Liver (tissue), 9 donors: Measurements from ENCODE around the gene IGFBP1. TPM values are rescaled to one million over a fixed set of nuclear protein-coding genes. Genes with fewer than 3 reads are reported as not detected.
A peak's percentile ranks its signal among the peaks of the same experiment; 100 is the strongest.

Experiments used
- DNase-seq: peaks from one replicate; pipeline ENCODE4 v3.0.0-alpha.2; 2017; ENCODE audit warnings: low spot score
- H3K27ac ChIP-seq, 2 donors: one replicate each; pipeline ENCODE4 v1.7.0; 2013; ENCODE audit warnings: inconsistent platforms in 2 of 2, low read length in 2 of 2, control low read depth in 1 of 2, low read depth in 1 of 2, mild to moderate bottlenecking in 1 of 2
- H3K27me3 ChIP-seq, 4 donors: one replicate each; pipeline versions ENCODE4 v1.6.1 to v1.7.0; 2013; ENCODE audit warnings: low read length in 3 of 4, inconsistent platforms in 1 of 4, mild to moderate bottlenecking in 1 of 4, moderate library complexity in 1 of 4; ENCODE audit not compliant: control insufficient read depth in 4 of 4, insufficient read depth in 4 of 4
- H3K36me3 ChIP-seq, 4 donors: one replicate each; pipeline versions ENCODE4 v1.6.1 to v1.7.0; 2013; ENCODE audit warnings: low read length in 3 of 4, mild to moderate bottlenecking in 3 of 4, low read depth in 1 of 4, moderate library complexity in 1 of 4; ENCODE audit not compliant: control insufficient read depth in 4 of 4, insufficient read depth in 3 of 4
- H3K4me1 ChIP-seq, 4 donors: one replicate each; pipeline versions ENCODE4 v1.6.1 to v1.7.0; 2013; ENCODE audit warnings: low read length in 3 of 4, mild to moderate bottlenecking in 3 of 4, moderate library complexity in 1 of 4; ENCODE audit not compliant: control insufficient read depth in 4 of 4, insufficient read depth in 4 of 4
- H3K4me3 ChIP-seq, 3 donors: one replicate each; pipeline versions ENCODE4 v1.6.1 to v1.7.0; 2013; ENCODE audit warnings: low read length in 3 of 3, control low read depth in 1 of 3, low read depth in 1 of 3, mild to moderate bottlenecking in 1 of 3
- H3K9ac ChIP-seq, 2 donors: one replicate each; pipeline ENCODE4 v1.7.0; 2013; ENCODE audit warnings: low read length in 2 of 2, mild to moderate bottlenecking in 2 of 2, moderate library complexity in 2 of 2, control low read depth in 1 of 2, low read depth in 1 of 2
- H3K9me3 ChIP-seq, 4 donors: one replicate each; pipeline versions ENCODE4 v1.6.1 to v1.7.0; 2013; ENCODE audit warnings: low read length in 3 of 4; ENCODE audit not compliant: control insufficient read depth in 4 of 4
- EGR1 ChIP-seq, 2 donors: IDR thresholded peaks; 2 replicates each; pipeline ENCODE4 v1.6.1; 2016 to 2018; ENCODE audit warnings: antibody characterized with exemption in 2 of 2, low read depth in 2 of 2
- FOXA1 ChIP-seq: IDR thresholded peaks from 2 replicates; pipeline ENCODE4 v1.6.1; 2016; ENCODE audit warnings: antibody characterized with exemption
- GABPA ChIP-seq, 2 donors: IDR thresholded peaks in 1 of 2; conservative IDR thresholded peaks in 1 of 2; 2 replicates each; pipeline ENCODE4 v1.6.1; 2016; ENCODE audit warnings: antibody characterized with exemption in 2 of 2, mild to moderate bottlenecking in 1 of 2, moderate library complexity in 1 of 2
- JUND ChIP-seq, 2 donors: IDR thresholded peaks; 2 replicates each; pipeline ENCODE4 v1.6.1; 2016; ENCODE audit warnings: antibody characterized with exemption in 2 of 2
- NR2F2 ChIP-seq: IDR thresholded peaks from 2 replicates; pipeline ENCODE4 v1.6.1; 2016; ENCODE audit warnings: antibody characterized with exemption
- RAD21 ChIP-seq, 2 donors: IDR thresholded peaks; 2 replicates each; pipeline ENCODE4 v1.6.1; 2016; ENCODE audit warnings: antibody characterized with exemption in 2 of 2, mild to moderate bottlenecking in 2 of 2
- RXRA ChIP-seq, 2 donors: IDR thresholded peaks; 2 replicates each; pipeline ENCODE4 v1.6.1; 2017 to 2018; ENCODE audit warnings: antibody characterized with exemption in 2 of 2, mild to moderate bottlenecking in 1 of 2
- SP1 ChIP-seq: IDR thresholded peaks from 2 replicates; pipeline ENCODE4 v1.6.1; 2018; ENCODE audit warnings: antibody characterized with exemption, mild to moderate bottlenecking
- YY1 ChIP-seq: IDR thresholded peaks from 2 replicates; pipeline ENCODE4 v1.6.1; 2016; ENCODE audit warnings: antibody characterized with exemption, mild to moderate bottlenecking
- WGBS: extraction: QIAGEN DNeasy Blood & Tissue Kit; methylation state at CpG from one replicate; pipeline ENCODE4 v1.1.7; 2013; 5-methylcytosine and 5-hydroxymethylcytosine counted together
- polyA plus RNA-seq, 2 donors: library from polyadenylated mRNA; stranded (reverse) in 1 of 2; unstranded in 1 of 2; fragments of 200-250 nt in 1 of 2; fragments of >200 nt in 1 of 2; fragmentation: Nextera tagmentation in 1 of 2; extraction: Ambion mirVana in 1 of 2; gene quantifications; one replicate each; pipeline versions ENCODE4 v1.2.1 to v1.2.3, GENCODE V29; 2013 to 2015
- total RNA-seq, 2 donors: library from RNA; depleted of rRNA; stranded (reverse); fragments of >200 nt; gene quantifications; one replicate each; pipeline ENCODE4 v1.2.3, GENCODE V29; 2014
- TF ChIP-seq, protein P1 (sequence below): IDR thresholded peaks from 2 replicates; pipeline ENCODE4 v1.6.1; 2016; ENCODE audit warnings: antibody characterized with exemption
- TF ChIP-seq, protein P2 (sequence below): IDR thresholded peaks from 2 replicates; pipeline ENCODE4 v1.6.1; 2016; ENCODE audit warnings: antibody characterized with exemption
- TF ChIP-seq, protein P3 (sequence below): fragments of 150-350 bp; IDR thresholded peaks from 2 replicates; pipeline ENCODE4 v1.5.1; 2017; ENCODE audit warnings: improper control_type of control experiment, low read depth, low read length; ENCODE audit not compliant: missing input control
- TF ChIP-seq, protein P4 (sequence below): IDR thresholded peaks from 2 replicates; pipeline ENCODE4 v1.6.1; 2016; ENCODE audit warnings: antibody characterized with exemption
- donor health status: healthy.
- donor health status: healthy.
- donor health status: healthy.
- donor health status: healthy.
- donor health status: healthy.

IGFBP1 gene
- total and polyA plus RNA-seq, 4 donors, result 3.5 to 234 (median 63.6) TPM

DNA sequence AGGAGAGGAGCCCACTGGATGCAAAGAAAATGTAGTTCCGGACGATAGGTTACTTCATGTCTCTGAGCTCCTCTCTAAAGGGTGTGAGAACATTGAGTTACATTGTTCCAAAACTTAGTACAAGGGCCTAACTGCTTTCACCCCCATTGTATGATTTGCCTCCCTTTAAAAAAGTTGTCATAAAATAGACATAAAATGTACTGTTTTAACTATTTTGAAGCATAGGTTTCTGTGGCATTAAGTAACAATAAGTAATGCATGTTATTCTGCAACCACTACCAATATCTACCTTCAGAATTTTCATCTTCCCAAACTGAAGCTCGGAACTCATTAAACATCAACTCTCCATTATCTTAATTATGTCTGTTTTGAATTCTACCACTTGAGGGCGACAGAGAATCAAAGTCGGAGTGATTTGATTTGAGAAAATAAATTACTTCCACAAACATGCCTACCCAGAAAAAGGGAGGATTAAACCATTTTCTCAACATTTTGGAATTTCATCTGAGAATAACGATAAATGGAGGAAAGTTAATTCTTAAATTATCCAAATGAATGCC is 2.7 kb downstream of the IGFBP1 start:
- 30% methylated on average over 6 of the region's 6 CpGs for WGBS
- no peak for DNase-seq
- Histone ChIP-seq H3K4me1 (peaks cover 0 to 25% (median 13%) of the 10 kb centered on the region in 4 donors), H3K36me3 (peaks cover 0 to 9% (median 0%) of the 10 kb centered on the region in 4 donors), H3K27me3 (no peaks in the 10 kb centered on the region), H3K4me3 (peak overlapping the region in 2 of 3 donors; percentile 44 to 64), H3K9ac (peak overlapping the region; percentile 23 to 98), H3K9me3 (no peaks in the 10 kb centered on the region), H3K27ac (peak overlapping the region; percentile 90 to 93)
- peak in 1 of 2 donors; percentile 22 for TF ChIP-seq JUND (IDR thresholded peaks at IDR 0.05)
- peak; percentile 72 to 78 for TF ChIP-seq RAD21 (IDR thresholded peaks at IDR 0.05)
- TF ChIP-seq FOXA1, result no peak
- TF ChIP-seq, protein P1, sequence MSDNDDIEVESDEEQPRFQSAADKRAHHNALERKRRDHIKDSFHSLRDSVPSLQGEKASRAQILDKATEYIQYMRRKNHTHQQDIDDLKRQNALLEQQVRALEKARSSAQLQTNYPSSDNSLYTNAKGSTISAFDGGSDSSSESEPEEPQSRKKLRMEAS, result peak; percentile 12
- TF ChIP-seq SP1, result peak; percentile 2
- TF ChIP-seq, protein P2, sequence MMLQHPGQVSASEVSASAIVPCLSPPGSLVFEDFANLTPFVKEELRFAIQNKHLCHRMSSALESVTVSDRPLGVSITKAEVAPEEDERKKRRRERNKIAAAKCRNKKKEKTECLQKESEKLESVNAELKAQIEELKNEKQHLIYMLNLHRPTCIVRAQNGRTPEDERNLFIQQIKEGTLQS, result peak; percentile 20
- no peak for TF ChIP-seq NR2F2
- no peak for TF ChIP-seq GABPA (IDR thresholded peaks at IDR 0.05 in 1 of 2, conservative IDR thresholded peaks at IDR 0.05 in 1 of 2)
- TF ChIP-seq, protein P3, sequence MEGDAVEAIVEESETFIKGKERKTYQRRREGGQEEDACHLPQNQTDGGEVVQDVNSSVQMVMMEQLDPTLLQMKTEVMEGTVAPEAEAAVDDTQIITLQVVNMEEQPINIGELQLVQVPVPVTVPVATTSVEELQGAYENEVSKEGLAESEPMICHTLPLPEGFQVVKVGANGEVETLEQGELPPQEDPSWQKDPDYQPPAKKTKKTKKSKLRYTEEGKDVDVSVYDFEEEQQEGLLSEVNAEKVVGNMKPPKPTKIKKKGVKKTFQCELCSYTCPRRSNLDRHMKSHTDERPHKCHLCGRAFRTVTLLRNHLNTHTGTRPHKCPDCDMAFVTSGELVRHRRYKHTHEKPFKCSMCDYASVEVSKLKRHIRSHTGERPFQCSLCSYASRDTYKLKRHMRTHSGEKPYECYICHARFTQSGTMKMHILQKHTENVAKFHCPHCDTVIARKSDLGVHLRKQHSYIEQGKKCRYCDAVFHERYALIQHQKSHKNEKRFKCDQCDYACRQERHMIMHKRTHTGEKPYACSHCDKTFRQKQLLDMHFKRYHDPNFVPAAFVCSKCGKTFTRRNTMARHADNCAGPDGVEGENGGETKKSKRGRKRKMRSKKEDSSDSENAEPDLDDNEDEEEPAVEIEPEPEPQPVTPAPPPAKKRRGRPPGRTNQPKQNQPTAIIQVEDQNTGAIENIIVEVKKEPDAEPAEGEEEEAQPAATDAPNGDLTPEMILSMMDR, result peak; percentile 52

DNA sequence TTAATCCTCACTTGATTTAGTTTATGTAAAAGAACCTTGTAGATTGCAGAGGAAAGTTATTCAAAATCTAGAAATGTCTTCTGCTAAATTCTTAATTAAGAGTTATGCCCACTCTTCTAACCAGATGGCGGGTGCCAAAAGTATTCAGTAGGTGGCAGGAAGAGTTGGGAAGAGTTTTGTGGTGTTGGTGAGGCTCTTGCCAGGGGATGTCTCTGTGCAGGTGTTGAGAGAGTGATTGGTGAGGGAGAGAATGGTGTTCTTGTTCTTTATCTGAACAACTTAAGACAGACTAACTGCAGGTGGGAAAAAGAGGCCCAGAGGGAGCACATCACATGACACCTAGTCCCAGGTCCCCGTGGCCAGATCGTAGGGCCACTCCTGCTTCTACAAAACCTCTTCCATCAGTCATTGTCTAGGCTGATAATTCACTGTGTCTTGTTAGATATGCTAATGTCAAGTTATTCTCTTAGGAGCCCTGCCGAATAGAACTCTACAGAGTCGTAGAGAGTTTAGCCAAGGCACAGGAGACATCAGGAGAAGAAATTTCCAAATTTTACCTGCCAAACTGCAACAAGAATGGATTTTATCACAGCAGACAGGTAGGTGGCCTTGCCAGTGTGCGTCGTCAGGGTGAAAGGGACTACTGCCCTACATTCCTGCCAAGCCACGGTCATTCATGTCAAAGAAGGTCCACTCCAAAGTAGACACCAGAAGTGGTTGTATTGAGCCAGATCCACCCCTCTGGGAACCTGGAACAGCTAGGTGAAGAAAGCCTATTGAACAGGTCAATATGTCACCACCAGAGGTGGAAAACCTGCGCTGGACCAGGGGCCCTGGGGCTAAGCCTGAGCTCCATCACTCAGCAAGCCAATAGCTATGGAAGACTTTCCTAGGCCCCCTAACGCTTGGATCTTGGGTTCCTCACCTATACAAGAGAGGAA is 3.4 kb downstream of the IGFBP1 start:
- no peaks in the 10 kb centered on the region for H3K9me3 ChIP-seq
- DNase-seq, result no peak
- TF ChIP-seq, protein P2, result no peak
- TF ChIP-seq YY1 (no peak), JUND (IDR thresholded peaks at IDR 0.05) (peak; percentile 17 to 43), GABPA (IDR thresholded peaks at IDR 0.05 in 1 of 2, conservative IDR thresholded peaks at IDR 0.05 in 1 of 2) (no peak), SP1 (peak; percentile 28), FOXA1 (peak; percentile 8), EGR1 (IDR thresholded peaks at IDR 0.05; ENCODE audit: low read depth in 2 of 2) (peak; percentile 5 to 20), RXRA (IDR thresholded peaks at IDR 0.05) (peak in 1 of 2 donors; percentile 14)
- TF ChIP-seq, protein P4, sequence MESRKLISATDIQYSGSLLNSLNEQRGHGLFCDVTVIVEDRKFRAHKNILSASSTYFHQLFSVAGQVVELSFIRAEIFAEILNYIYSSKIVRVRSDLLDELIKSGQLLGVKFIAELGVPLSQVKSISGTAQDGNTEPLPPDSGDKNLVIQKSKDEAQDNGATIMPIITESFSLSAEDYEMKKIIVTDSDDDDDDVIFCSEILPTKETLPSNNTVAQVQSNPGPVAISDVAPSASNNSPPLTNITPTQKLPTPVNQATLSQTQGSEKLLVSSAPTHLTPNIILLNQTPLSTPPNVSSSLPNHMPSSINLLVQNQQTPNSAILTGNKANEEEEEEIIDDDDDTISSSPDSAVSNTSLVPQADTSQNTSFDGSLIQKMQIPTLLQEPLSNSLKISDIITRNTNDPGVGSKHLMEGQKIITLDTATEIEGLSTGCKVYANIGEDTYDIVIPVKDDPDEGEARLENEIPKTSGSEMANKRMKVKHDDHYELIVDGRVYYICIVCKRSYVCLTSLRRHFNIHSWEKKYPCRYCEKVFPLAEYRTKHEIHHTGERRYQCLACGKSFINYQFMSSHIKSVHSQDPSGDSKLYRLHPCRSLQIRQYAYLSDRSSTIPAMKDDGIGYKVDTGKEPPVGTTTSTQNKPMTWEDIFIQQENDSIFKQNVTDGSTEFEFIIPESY, result peak; percentile 6
- TF ChIP-seq, protein P1, result no peak
- peak overlapping the region; percentile 90 to 93 for H3K27ac ChIP-seq
- H3K4me1 ChIP-seq, result peaks cover 0 to 21% (median 11%) of the 10 kb centered on the region in 4 donors
- H3K27me3 ChIP-seq, result no peaks in the 10 kb centered on the region
- H3K9ac ChIP-seq, result peak overlapping the region in 1 of 2 donors; percentile 98
- H3K4me3 ChIP-seq, result no peak overlapping the region
- 75% methylated on average over 10 of the region's 10 CpGs for WGBS
- H3K36me3 ChIP-seq, result peaks cover 0 to 9% (median 0%) of the 10 kb centered on the region in 4 donors
